GM12801 (cell line): ENCODE results near the gene KIFC3.

Experiments
- CTCF ChIP-seq: IDR thresholded peaks from one replicate; pipeline ENCODE4 v1.5.1; 2011; ENCODE audit warnings: control low read depth; ENCODE audit not compliant: insufficient read length; ENCODE audit errors: extremely low read depth

The KIFC3 gene

GRCh38 chr16:57752203-57752580, 50.1 kb downstream of the KIFC3 start:
- no peak for TF ChIP-seq CTCF

GRCh38 chr16:57751539-57752202, 50.6 kb downstream of the KIFC3 start:
- TF ChIP-seq CTCF: no peak

- TF ChIP-seq CTCF: no peak
These were observed 51.3 kb downstream of the KIFC3 start for GRCh38 chr16:57750796-57751538.

- no peak for TF ChIP-seq CTCF
These were observed 52.3 kb downstream of the KIFC3 start for GRCh38 chr16:57749856-57750452.

- no peak for TF ChIP-seq CTCF
These were observed 53.1 kb downstream of the KIFC3 start for GRCh38 chr16:57749101-57749692.

GRCh38 chr16:57748596-57748995, 53.7 kb downstream of the KIFC3 start:
- no peak for TF ChIP-seq CTCF

GRCh38 chr16:57747996-57748395, 54.3 kb downstream of the KIFC3 start:
- no peak for TF ChIP-seq CTCF
